ENCODE measurements around the gene ACOXL. TPM values are rescaled to one million over a fixed set of nuclear protein-coding genes. Genes with fewer than 3 reads are reported as not detected.
"Not testable (repeated sequence)": the region's sequence is repeated elsewhere in the genome, so short reads cannot be mapped to it uniquely, and the experiment has no call there.

ACOXL gene
- total RNA-seq, 1 donor from 2014 or later, result not detected

GRCh38 chr2:111068435-111069058 is 336.2 kb downstream of the ACOXL start:
- DNase-seq, result no peak

GRCh38 chr2:111069722-111070121 is 337.3 kb downstream of the ACOXL start:
- no peak for DNase-seq

- no peak for DNase-seq
Observed at GRCh38 chr2:111071600-111072171, 339.3 kb downstream of the ACOXL start.

GRCh38 chr2:111072220-111072871 is 340.0 kb downstream of the ACOXL start:
- no peak for DNase-seq

GRCh38 chr2:111082659-111083058 is 350.3 kb downstream of the ACOXL start:
- DNase-seq, result not testable (repeated sequence)

GRCh38 chr2:111091811-111092211 is 359.4 kb downstream of the ACOXL start:
- DNase-seq, result no peak

- no peak for DNase-seq
Observed at GRCh38 chr2:111094691-111095090, 362.3 kb downstream of the ACOXL start.

- DNase-seq, result no peak
Observed at GRCh38 chr2:111095434-111095833, 363.1 kb downstream of the ACOXL start.

GRCh38 chr2:111099402-111099801 is 367.0 kb downstream of the ACOXL start:
- no peak for DNase-seq

GRCh38 chr2:111100087-111100764 is 367.9 kb downstream of the ACOXL start:
- no peak for DNase-seq

GRCh38 chr2:111100765-111101162 is 368.4 kb downstream of the ACOXL start:
- no peak for DNase-seq

- DNase-seq, result no peak
Observed at GRCh38 chr2:111101592-111101991, 369.2 kb downstream of the ACOXL start.

GRCh38 chr2:111102216-111102615 is 369.8 kb downstream of the ACOXL start:
- no peak for DNase-seq

GRCh38 chr2:111105926-111106325 is 373.6 kb downstream of the ACOXL start:
- no peak for DNase-seq

- DNase-seq, result no peak
Observed at GRCh38 chr2:111106706-111107105, 374.3 kb downstream of the ACOXL start.

- DNase-seq, result no peak
Observed at GRCh38 chr2:111108745-111109271, 376.4 kb downstream of the ACOXL start.

- no peak for DNase-seq
Observed at GRCh38 chr2:111111101-111111755, 378.9 kb downstream of the ACOXL start.

- no peak for DNase-seq
Observed at GRCh38 chr2:111113838-111114237, 381.5 kb downstream of the ACOXL start.

- DNase-seq, result no peak
Observed at GRCh38 chr2:111116011-111116746, 383.8 kb downstream of the ACOXL start.

GRCh38 chr2:111116843-111117597 is 384.6 kb downstream of the ACOXL start:
- peak; percentile 57 for DNase-seq
